Glomerular endothelial cell (primary cell): ENCODE data around the gene BBOX1. TPM values are rescaled to one million over a fixed set of nuclear protein-coding genes. Genes with fewer than 3 reads are reported as not detected.
A peak's percentile ranks its signal among the peaks of the same experiment; 100 is the strongest.
"Not testable (repeated sequence)": the region's sequence is repeated elsewhere in the genome, so short reads cannot be mapped to it uniquely, and the experiment has no call there.

ENCODE experiments used
- DNase-seq: peaks from one replicate; pipeline ENCODE4 v3.0.0-alpha.2; 2011; ENCODE audit warnings: low read depth, low spot score; ENCODE audit errors: extremely low read depth
- total RNA-seq: library from RNA; depleted of rRNA; stranded (reverse); fragments of >200 nt; gene quantifications from 2 replicates; pipeline ENCODE4 v1.2.3, GENCODE V29; 2015

The BBOX1 gene
- total RNA-seq, 1 donor from 2014 or later, result not detected

DNA sequence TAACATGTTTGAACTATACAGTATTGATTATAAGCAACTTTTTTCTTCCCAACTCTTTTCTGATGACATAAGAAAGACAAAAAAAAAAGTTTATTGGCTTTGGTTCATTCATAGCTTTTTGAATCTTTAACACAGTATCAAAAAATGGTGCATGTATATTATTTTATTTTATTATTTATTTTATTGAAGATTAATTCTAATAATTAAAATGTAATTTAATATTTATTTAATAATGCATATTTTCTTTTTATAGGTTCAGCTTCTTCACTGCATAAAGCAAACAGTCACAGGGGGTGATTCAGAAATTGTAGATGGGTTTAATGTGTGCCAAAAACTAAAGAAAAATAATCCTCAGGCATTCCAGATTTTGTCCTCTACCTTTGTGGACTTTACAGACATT lies 78.8 kb downstream of the BBOX1 start:
- DNase-seq, result no peak

DNA sequence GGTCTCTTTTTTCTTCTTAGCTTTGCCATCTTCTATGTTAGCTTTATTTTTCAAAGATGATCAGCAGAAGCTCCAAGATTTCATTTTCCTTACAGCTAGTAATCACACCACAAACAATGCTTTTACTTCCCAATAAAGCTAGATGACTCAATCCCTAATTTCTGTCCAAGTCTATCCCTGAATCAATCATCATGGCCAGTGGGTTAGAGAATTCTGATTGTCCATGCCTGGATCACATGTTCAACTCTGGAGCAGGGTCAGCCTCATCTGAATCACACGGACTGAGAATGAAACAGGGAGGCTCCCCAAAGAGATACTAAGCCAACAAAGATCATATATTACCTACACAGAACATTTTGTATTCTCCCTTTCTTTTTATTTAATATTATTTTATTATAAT lies 79.6 kb downstream of the BBOX1 start:
- DNase-seq, result no peak

DNA sequence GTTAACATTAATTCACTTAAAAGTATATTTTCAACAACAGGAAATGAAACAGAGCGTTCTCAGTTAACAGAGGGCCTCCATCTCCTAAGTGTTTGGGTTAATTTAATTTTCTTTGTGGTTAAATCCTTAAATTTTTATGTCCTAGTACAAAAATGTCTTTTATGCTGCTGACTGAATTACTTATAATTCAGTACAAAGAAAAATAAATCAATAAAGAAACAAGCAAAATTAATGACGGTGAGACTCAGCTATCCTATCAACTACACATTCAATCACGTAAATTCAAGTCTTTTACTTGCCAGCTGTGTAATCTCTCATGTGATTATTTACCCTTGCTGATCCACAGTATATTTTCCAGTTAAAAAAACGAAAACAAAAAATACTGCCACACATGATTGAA lies 81.4 kb downstream of the BBOX1 start:
- DNase-seq, result no peak

DNA sequence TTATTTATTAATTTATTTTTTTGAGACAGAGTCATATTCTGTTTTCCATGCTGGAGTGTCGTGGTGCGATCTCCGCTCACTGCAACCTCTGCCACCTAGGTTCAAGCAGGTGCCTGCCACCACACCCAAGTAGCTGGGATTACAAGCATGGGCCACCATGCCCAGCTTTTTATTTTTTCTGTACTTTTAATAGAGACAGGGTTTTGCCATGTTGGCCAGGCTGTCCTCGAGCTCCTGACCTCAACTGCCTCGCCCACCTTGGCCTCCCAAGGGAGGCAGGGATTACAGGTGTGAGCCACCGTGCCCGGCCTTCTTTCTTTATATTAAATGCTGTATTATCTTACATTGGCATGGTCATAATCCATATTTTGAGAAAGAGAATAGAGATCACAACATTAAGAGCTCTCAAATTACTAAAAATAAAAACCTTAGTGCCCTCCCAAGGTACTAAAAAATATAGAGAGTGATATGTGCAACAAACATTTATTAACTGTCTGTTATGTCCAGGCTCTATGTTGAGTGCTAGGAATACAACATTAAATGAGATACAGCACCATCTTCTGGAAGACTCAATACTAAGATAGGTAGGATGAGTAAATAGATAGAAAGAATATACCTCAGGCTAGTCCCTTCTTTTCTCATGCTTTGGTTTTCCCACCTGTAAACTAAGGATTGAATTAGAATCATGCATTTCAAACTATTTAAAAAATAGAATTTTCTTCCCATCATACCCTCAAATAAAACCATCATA lies 84.1 kb downstream of the BBOX1 start:
- DNase-seq, result no peak

DNA sequence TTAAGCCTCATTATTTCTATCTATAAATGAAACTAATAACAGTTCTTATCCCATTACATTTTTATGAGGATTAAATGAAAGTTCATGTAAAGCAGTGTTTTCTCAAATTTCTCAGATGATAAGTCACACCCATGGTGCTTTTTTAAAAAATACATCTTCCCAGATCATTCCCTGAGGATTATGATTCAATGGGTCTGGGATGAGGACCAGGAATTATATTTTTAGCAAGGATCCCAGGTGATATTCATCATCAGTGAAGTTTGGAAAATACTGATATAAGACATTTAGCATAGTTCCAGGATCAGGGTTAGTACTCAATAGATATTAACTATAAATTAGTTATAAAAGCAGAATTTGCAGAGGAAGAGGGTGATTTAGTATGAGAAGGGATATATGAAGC lies 89.1 kb downstream of the BBOX1 start:
- no peak for DNase-seq

DNA sequence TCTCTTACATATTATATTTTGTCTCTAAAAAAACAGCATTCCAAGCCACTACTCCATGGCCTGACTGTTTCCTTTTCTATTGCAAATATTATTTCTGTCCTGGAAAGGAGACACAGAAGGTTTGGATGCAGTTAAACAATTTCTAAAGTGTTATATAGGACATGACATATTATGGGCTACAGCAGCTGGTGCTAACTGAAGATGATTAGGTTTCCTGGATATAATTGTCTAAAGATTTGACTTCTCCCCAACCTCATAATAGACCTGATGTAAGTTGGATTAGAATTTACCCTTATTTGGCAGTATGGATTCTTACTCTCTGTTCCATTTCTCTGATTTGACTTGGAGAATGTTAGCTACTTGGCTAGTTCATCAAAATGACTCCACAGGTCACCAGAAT lies 90.2 kb downstream of the BBOX1 start:
- no peak for DNase-seq

DNA sequence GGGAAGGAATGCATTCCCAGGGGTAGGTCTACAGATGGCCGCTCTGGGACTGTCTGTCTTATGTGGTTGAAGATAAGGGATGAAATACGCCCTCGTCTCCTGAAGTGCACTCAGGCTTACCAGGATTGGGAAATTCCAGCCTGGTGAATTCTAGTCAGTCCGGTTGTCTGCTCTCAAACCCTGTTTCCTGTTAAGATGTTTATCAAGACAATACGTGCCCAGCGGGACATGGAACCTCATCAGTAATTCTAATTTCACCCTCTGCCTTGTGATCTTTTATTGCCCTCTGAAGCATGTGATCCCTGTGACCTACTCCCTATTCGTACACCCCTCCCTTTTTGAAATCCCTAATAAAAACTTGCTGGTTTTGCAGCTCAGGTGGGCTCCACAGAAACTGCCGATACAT lies 95.3 kb downstream of the BBOX1 start:
- DNase-seq, result not testable (repeated sequence)

DNA sequence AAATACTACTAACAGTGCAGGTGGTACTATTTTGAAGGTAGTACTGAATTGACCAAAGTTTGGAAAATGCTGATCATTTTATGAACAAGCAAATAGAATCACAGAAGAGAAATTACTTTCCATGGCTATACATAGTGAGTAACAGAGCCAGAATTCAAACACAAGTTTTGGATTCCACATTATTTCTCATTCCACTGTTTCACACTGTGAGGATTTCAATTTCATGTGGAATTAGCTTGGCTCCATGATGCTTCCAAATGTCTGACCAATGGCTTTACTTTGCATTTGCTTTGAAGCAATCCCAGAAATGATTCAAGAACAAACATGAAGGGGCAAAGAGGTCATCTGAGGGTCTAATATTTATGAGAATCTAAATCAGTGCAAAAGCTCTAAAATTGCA lies 98.1 kb downstream of the BBOX1 start:
- DNase-seq, result no peak

DNA sequence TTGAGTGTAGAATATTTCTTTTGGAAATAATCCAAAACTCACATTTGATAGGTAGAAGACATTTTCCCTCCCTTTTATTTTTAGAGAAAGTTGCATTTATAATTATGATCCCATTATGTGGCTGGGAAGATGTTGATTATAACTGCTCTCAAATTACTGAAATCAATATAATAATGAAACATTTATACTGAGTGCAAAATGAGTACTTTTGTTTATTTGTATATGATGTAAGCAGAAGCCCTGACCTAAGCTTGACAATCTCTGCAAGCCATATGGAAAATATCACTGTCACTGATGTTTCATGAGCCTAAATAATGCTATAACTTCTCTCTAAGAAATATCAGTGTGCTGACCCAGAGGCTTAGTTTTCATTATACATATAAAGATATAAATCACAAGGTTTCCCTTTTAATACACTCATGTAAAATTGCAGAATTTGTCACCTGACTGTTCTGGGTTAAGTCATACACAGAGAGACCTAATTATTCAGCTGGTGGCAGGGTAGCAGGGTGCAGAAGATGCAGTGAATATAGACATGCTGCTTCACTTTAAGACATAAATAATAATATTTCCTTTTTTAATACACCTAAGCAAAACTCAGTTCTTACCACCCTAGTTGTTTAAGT lies 99.2 kb downstream of the BBOX1 start:
- no peak for DNase-seq

DNA sequence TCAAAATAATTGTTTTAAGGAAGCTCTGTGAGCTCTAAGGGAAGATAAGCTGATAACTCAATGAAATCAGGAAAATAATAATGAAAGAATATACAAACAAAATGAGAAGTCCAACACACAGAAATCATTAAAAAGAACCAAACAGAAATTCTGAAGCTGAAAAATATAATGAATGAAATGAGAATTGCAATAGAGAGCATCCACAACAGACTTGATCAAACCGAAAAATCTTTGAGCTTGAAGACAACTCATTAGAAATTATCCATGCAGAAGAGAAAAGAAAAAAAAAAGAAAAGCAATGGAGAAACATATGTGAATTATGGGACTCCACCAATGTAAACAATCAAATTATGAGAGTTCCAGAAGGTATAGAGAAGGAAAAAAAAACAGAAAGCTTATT lies 101.0 kb downstream of the BBOX1 start:
- DNase-seq, result no peak

DNA sequence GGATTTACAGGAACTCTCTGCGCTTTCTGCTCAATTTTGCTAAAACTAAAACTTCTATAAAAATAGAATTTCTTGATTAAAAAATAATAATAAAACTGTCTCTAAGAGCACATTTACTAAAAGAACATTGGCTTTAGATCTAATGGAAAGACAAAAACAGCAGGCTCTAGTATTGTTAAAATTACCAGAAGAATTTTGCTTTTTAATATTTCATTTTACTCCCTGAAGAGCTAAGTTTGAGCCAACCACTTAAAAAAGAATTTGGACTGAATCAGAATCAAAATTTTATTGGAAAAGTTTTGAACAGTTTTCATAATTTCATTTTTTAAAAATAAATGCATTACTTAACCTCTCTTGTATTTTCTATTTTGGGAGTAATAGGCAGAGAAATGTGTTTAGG lies 107.3 kb downstream of the BBOX1 start:
- DNase-seq, result no peak

DNA sequence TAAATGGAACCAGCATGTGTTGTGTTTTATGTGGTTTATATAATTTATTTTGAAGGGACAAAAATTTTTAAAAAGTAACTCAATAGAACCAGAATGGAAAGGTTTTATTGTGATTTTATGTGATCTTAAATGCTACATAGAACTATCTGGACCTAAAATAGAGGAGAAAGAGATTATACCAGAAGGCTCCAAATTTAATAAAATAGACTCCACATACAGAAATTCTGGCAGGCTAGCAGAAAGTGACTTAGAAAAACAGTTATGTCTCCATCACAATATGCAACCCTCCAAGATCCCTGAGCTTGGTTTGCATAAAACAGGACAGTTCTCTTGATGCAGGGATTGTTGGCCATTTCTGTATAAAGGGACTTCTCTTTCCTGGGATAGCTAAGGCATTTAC lies 107.9 kb downstream of the BBOX1 start:
- DNase-seq, result no peak

DNA sequence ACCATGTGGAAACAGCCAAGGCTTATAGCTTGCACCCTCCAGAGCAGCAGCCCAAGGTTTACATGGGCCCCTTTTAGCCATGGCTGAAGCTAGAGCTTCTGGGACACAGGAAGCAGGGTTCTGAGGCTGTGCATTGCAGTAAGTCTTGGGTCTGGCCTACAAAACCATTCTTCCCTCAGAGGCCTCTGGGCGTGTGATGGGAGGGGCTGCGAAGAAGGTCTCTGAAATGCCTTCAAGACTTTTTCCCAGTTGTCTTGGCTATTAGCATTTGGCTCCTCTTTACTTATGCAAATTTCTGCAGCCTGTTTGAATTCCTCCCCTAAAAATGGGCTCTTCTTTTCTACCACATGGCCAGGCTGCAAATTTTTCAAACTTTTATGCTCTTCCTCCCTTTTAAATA lies 109.5 kb downstream of the BBOX1 start:
- DNase-seq, result no peak

DNA sequence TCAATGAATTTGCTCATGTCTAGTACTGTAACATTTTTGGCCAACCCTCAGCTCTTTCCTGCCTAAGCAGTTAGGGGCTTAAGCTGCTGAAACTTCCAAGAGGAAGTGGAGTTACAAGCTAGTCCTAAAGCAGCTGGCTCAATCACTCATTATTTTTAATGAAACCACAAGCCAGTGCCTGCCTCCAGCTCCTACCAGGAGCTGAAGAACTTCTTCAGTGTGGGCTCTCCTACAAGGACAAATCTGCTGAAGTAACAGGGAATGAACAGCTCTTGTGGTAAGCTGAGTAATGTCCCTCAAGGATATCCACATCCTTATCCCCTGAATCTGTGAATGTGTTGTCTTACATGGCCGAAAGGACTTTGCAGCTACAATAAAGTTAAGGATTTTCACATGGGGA lies 112.5 kb downstream of the BBOX1 start:
- no peak for DNase-seq

DNA sequence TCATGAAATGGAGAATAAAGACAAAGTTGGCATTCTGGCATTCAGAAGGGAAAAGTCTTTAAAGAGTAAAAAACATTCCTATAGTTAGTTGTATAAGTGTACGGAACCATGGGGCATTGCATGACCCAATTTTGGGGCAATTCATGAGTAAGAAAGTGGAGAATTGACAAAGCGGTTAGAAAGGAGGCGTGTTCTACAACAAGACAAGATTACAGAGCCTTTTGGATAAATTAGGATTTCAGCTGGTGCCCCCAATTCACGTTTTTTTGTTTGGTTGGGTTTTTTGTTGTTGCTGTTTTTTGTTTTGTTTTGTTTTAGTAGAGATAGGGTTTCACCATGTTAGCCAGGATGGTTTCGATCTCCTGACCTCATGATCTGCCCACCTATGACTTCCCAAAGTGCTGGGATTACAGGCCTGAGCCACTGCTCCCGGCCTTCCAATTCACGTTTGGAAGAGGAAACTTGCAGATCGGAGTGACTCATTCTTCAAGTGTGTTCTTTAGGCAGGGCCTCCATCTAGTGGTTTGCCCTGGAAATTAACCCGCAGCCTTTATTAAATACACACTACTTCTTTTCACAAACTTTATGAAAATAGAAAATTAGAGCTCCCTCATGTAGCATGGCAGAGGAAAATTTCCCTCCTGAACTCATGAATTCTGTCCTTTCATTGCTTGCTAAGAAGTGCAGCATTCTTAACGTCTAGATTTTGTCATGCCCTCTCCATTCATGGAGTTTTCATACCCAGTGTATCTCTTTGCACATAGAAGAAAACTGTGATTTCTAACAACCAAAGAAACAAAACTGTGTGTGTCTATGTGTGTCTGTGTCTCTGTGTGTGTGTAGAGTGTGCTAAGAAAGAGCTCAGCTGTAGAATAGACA lies 118.1 kb downstream of the BBOX1 start:
- DNase-seq, result peak; percentile 42

DNA sequence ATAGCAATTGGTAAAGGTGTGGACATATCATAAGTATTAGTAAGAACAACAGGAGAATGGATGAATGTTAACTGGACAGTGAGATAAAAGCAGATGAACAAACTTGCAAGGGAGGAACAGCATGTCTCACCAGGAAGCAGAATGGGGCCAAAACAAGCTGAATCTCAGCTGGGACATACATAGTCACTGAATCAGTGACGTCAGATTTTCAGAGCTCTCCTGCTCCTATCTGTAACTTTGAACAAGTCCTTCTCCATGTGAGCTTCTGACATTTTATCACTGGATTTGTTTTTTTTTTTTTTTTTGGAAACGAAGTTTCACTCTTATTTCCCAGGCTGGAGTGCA lies 118.7 kb downstream of the BBOX1 start:
- no peak for DNase-seq

DNA sequence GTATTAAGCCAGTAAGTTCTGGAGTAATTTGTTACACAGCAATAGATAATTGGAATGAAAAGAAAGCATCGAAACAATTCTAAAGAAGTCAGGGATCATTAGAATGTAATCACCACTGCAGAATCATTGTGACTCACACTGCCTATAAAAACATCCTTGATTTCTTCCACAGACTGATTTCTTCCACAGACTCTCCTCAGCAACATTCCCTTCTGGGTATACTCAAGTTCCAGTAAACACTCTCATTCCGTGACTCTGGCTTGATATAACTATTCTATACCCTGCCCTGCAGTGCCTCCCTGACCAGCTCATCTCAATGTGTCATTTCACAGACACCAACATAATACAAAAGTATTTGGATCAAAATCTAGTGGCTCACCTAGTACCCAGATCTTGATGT lies 120.5 kb downstream of the BBOX1 start:
- no peak for DNase-seq

DNA sequence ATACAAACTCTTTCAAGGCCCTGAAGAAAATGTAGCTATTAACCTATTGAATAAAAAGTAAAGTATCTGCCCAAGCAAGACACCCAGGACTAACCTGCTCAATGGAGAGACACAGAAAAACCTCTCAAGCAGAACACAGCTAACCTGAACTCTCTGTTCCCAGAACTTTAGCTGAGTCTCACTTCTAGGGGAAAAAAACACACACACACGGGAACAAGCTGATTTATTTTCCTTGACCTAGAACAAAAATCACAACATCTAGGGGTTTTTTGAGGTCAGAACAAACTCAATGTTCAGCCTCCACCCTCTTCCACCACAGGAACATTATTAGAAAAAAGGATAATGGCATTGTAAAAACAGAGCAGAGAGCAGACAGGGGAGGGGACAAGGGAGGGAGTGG lies 121.6 kb downstream of the BBOX1 start:
- DNase-seq, result no peak

DNA sequence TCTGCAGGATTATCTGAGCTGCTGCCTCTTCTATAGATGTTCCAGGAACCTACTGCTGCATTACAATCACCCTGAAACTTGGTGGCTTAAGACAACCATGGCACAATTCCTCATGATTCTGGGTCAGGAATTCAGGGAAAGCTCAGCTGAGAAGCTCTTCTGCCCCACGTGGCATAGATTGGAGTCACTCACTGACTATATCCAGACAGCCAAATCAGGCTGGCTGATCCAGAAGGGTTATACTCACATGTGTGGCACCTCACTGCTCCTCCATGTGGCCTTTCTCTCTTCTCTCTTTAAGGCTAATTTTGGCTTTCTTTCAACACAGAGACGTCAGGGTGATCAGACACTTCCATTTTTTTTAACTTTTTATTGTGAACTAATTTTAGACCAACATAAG lies 125.5 kb downstream of the BBOX1 start:
- DNase-seq, result no peak

DNA sequence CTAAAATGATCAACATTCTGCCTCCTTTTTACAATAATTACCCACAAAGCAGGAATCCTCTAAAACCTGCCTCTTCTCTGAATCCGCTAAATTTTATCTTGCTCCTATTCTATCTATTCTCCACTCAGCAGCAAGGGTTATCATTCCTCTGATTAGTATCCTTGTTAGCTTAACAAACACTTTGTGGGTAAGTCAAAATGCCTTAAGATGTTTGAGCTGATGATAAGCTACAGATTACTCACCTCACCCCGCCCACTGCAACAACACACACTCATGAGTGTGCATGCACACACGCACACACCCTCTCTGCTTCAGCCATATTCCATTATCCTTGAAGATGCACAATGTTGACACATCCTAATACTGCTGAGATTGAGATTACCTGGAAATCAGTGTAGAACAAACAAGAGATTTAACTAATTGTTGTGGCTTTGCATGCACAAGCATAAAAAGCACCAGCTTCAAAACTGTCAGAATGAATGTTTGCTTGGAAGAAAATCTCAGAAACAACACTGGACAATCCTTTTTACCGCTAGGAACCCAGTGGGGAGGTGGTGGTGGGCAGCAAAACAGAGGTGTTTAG lies 130.9 kb downstream of the BBOX1 start:
- DNase-seq, result no peak

DNA sequence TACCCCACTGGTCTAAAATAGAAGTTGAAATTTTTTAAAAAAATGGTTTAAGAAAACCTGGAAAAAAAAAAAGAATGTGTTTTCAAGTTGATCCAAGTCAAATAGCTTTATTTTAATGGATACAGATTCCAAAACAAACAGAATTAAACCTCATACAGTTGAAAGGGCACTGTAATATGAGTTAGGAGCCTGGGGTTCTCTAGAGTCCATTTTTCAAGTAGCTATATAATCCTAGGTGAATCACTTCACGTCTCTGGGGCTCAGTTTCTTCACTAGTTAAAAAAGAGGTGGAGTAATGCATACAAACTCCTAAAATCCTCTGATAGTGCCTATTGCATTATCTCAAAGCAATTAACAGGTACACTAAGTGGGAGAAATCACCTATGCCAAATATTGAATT lies 132.9 kb downstream of the BBOX1 start:
- no peak for DNase-seq

DNA sequence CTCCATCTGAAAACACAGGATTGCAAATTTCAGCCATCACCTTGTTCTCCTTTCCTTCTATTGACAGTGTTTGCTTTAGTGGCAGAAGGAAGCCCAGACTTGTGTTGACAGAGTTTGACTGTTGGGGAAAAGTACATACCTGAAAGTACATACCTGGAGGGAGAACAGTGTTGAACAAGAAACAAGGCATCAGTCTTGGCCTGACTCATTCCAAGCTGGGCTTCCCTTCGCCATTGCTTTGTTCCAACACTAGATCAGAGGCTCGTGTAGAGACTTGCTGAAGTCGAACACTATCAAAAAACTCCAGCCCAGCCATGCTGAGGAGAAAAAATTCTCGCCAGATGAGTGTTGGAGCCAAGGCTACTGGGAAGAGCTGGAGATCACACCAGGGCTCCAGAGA lies 133.4 kb downstream of the BBOX1 start:
- no peak for DNase-seq
